CD4-positive, CD25-positive, alpha-beta regulatory T cell (primary cell): ENCODE results near the gene MEIS2. TPM values are rescaled to one million over a fixed set of nuclear protein-coding genes. Genes with fewer than 3 reads are reported as not detected.

Source experiments
- ATAC-seq, 2 donors: fragments of 150-1000 bp; cut with Tn5 transposase; one replicate each; pipeline ENCODE4 v1.10.0; 2021; ENCODE audit warnings: low read depth in 2 of 2, moderate number of reproducible peaks in 2 of 2, moderate library complexity in 1 of 2
- DNase-seq, 3 donors: peaks; one replicate each; pipeline versions ENCODE4 v3.0.0 to v3.0.0-alpha.2; 2012 to 2022; ENCODE audit warnings: mixed read lengths in 1 of 3
- H3K27ac ChIP-seq: one replicate; pipeline ENCODE4 v1.7.0; 2013; ENCODE audit warnings: mild to moderate bottlenecking, low read length; ENCODE audit not compliant: insufficient read depth, poor library complexity, severe bottlenecking
- H3K27me3 ChIP-seq: one replicate; pipeline ENCODE4 v1.7.0; 2013; ENCODE audit warnings: low read length; ENCODE audit not compliant: control insufficient read depth, insufficient read depth
- H3K36me3 ChIP-seq: one replicate; pipeline ENCODE4 v1.7.0; 2013; ENCODE audit warnings: mild to moderate bottlenecking, low read length, moderate library complexity; ENCODE audit not compliant: control insufficient read depth, insufficient read depth
- H3K4me1 ChIP-seq: 2 replicates; pipeline ENCODE4 v1.7.0; 2013; ENCODE audit warnings: mild to moderate bottlenecking, low read length; ENCODE audit not compliant: insufficient read depth, control insufficient read depth, poor library complexity, severe bottlenecking
- H3K4me3 ChIP-seq: one replicate; pipeline ENCODE4 v1.7.0; 2013; ENCODE audit warnings: low read depth, mild to moderate bottlenecking, low read length, moderate library complexity
- H3K9me3 ChIP-seq, 2 experiments: 1 replicate in 1 of 2; 2 replicates in 1 of 2; pipeline ENCODE4 v1.7.0; 2013; ENCODE audit warnings: low read length in 2 of 2, mild to moderate bottlenecking in 1 of 2, moderate library complexity in 1 of 2; ENCODE audit not compliant: control insufficient read depth in 2 of 2
- H3K27ac Mint-ChIP-seq, 3 donors: one replicate each; pipeline ENCODE4 v1.8.0; 2020 to 2022; ENCODE audit warnings: mild to moderate bottlenecking in 3 of 3, mixed read lengths in 3 of 3, moderate library complexity in 2 of 3
- H3K27me3 Mint-ChIP-seq: one replicate; pipeline ENCODE4 v1.8.0; 2022; ENCODE audit warnings: mild to moderate bottlenecking, mixed read lengths
- H3K36me3 Mint-ChIP-seq: one replicate; pipeline ENCODE4 v1.8.0; 2020; ENCODE audit warnings: mixed read lengths
- H3K4me1 Mint-ChIP-seq, 4 donors: one replicate each; pipeline ENCODE4 v1.8.0; 2020 to 2022; ENCODE audit warnings: mixed read lengths in 4 of 4, mild to moderate bottlenecking in 1 of 4
- H3K4me3 Mint-ChIP-seq, 4 donors: one replicate each; pipeline ENCODE4 v1.8.0; 2020 to 2022; ENCODE audit warnings: mild to moderate bottlenecking in 4 of 4, mixed read lengths in 4 of 4, moderate library complexity in 3 of 4
- H3K9me3 Mint-ChIP-seq, 7 donors: one replicate each; pipeline ENCODE4 v1.8.0; 2020 to 2022; ENCODE audit warnings: mixed read lengths in 7 of 7, mild to moderate bottlenecking in 3 of 7, moderate library complexity in 2 of 7
- polyA plus RNA-seq, 4 donors: library from polyadenylated mRNA; unstranded; fragments of 300-500 nt; fragmentation: Illumina TruSeq; gene quantifications; one replicate each; pipeline ENCODE4 v1.2.3, GENCODE V29; 2021
- total RNA-seq: library from RNA; stranded (reverse); gene quantifications from one replicate; pipeline ENCODE4 v1.2.3, GENCODE V29; 2022

MEIS2 gene
- total and polyA plus RNA-seq, 5 donors from 2014 or later, result not detected

GRCh38 chr15:36943508-36944361 lies 156.6 kb downstream of the MEIS2 start:
- no peaks in the 10 kb centered on the region for H3K9me3 ChIP-seq

GRCh38 chr15:36942248-36942827 lies 158.0 kb downstream of the MEIS2 start:
- no peak overlapping the region for H3K27ac Mint-ChIP-seq
- ATAC-seq (no peak), DNase-seq (no peak)
- H3K4me1 Mint-ChIP-seq, result no peaks in the 10 kb centered on the region
- H3K36me3 ChIP-seq, result no peaks in the 10 kb centered on the region
- no peaks in the 10 kb centered on the region for H3K9me3 ChIP-seq
- H3K27me3 ChIP-seq, result peaks cover 1% of the 10 kb centered on the region
- H3K9me3 Mint-ChIP-seq, result peaks cover 0 to 3% (median 0%) of the 10 kb centered on the region in 7 donors
- H3K36me3 Mint-ChIP-seq, result no peaks in the 10 kb centered on the region
- H3K27ac ChIP-seq, result no peak overlapping the region
- H3K27me3 Mint-ChIP-seq, result peaks cover 9% of the 10 kb centered on the region
- no peaks in the 10 kb centered on the region for H3K4me1 ChIP-seq
- no peak overlapping the region for H3K4me3 Mint-ChIP-seq
- no peak overlapping the region for H3K4me3 ChIP-seq

More at GRCh38 chr15:36943508-36944361, 156.6 kb downstream of the MEIS2 start:
- H3K4me3 ChIP-seq, result no peak overlapping the region
- no peaks in the 10 kb centered on the region for H3K4me1 Mint-ChIP-seq
- peaks cover 0 to 3% (median 0%) of the 10 kb centered on the region in 7 donors for H3K9me3 Mint-ChIP-seq
- no peaks in the 10 kb centered on the region for H3K36me3 ChIP-seq
- H3K4me3 Mint-ChIP-seq, result peak overlapping the region in 1 of 4 donors; percentile 21
- peaks cover 4% of the 10 kb centered on the region for H3K27me3 Mint-ChIP-seq
- peaks cover under 1% of the 10 kb centered on the region for H3K27me3 ChIP-seq
- H3K27ac Mint-ChIP-seq, result no peak overlapping the region
- H3K4me1 ChIP-seq, result no peaks in the 10 kb centered on the region
- H3K27ac ChIP-seq, result no peak overlapping the region
- H3K36me3 Mint-ChIP-seq, result no peaks in the 10 kb centered on the region
- DNase-seq, result no peak
- ATAC-seq, result no peak

GRCh38 chr15:36941798-36942197 lies 158.6 kb downstream of the MEIS2 start:
- DNase-seq, result no peak
- Histone ChIP-seq H3K4me3 (no peak overlapping the region), H3K9me3 (no peaks in the 10 kb centered on the region), H3K27ac (no peak overlapping the region), H3K27me3 (peaks cover 1% of the 10 kb centered on the region), H3K36me3 (no peaks in the 10 kb centered on the region), H3K4me1 (no peaks in the 10 kb centered on the region)
- ATAC-seq, result no peak
- Mint-ChIP-seq H3K4me1 (no peaks in the 10 kb centered on the region), H3K27ac (no peak overlapping the region), H3K27me3 (peaks cover 9% of the 10 kb centered on the region), H3K36me3 (no peaks in the 10 kb centered on the region), H3K4me3 (no peak overlapping the region), H3K9me3 (peaks cover 0 to 3% (median 0%) of the 10 kb centered on the region in 7 donors)

- Mint-ChIP-seq H3K27me3 (peaks cover 9% of the 10 kb centered on the region), H3K27ac (no peak overlapping the region), H3K9me3 (peaks cover 0 to 3% (median 0%) of the 10 kb centered on the region in 7 donors), H3K4me1 (no peaks in the 10 kb centered on the region), H3K36me3 (no peaks in the 10 kb centered on the region), H3K4me3 (no peak overlapping the region)
- DNase-seq (no peak), ATAC-seq (no peak)
- Histone ChIP-seq H3K4me3 (no peak overlapping the region), H3K9me3 (no peaks in the 10 kb centered on the region), H3K27ac (no peak overlapping the region), H3K4me1 (no peaks in the 10 kb centered on the region), H3K36me3 (no peaks in the 10 kb centered on the region), H3K27me3 (peaks cover 1% of the 10 kb centered on the region)
These were observed 159.6 kb downstream of the MEIS2 start for GRCh38 chr15:36940636-36941260.

- Histone ChIP-seq H3K27me3 (peaks cover 1% of the 10 kb centered on the region), H3K9me3 (no peaks in the 10 kb centered on the region), H3K27ac (no peak overlapping the region), H3K4me3 (no peak overlapping the region), H3K36me3 (no peaks in the 10 kb centered on the region), H3K4me1 (no peaks in the 10 kb centered on the region)
- no peak for ATAC-seq
- H3K4me3 Mint-ChIP-seq, result no peak overlapping the region
- H3K27ac Mint-ChIP-seq, result no peak overlapping the region
- DNase-seq, result no peak
- no peaks in the 10 kb centered on the region for H3K4me1 Mint-ChIP-seq
- peaks cover 9% of the 10 kb centered on the region for H3K27me3 Mint-ChIP-seq
- H3K36me3 Mint-ChIP-seq, result no peaks in the 10 kb centered on the region
- peaks cover 0 to 3% (median 0%) of the 10 kb centered on the region in 7 donors for H3K9me3 Mint-ChIP-seq
These were observed 160.1 kb downstream of the MEIS2 start for GRCh38 chr15:36940219-36940618.

- no peaks in the 10 kb centered on the region for H3K36me3 ChIP-seq
- peaks cover 1% of the 10 kb centered on the region for H3K27me3 ChIP-seq
- no peaks in the 10 kb centered on the region for H3K4me1 ChIP-seq
These were observed 161.6 kb downstream of the MEIS2 start for GRCh38 chr15:36938764-36939163.

GRCh38 chr15:36938131-36938530 lies 162.2 kb downstream of the MEIS2 start:
- Histone ChIP-seq H3K4me3 (no peak overlapping the region), H3K4me1 (no peaks in the 10 kb centered on the region), H3K27ac (no peak overlapping the region), H3K36me3 (no peaks in the 10 kb centered on the region), H3K9me3 (no peaks in the 10 kb centered on the region), H3K27me3 (peaks cover 1% of the 10 kb centered on the region)
- ATAC-seq (no peak), DNase-seq (no peak)
- Mint-ChIP-seq H3K27me3 (peaks cover 9% of the 10 kb centered on the region), H3K9me3 (peaks cover 0 to 3% (median 0%) of the 10 kb centered on the region in 7 donors), H3K36me3 (no peaks in the 10 kb centered on the region), H3K27ac (no peak overlapping the region), H3K4me1 (no peaks in the 10 kb centered on the region), H3K4me3 (no peak overlapping the region)

More at GRCh38 chr15:36938764-36939163, 161.6 kb downstream of the MEIS2 start:
- no peak overlapping the region for H3K4me3 Mint-ChIP-seq
- Histone ChIP-seq H3K27ac (no peak overlapping the region), H3K4me3 (no peak overlapping the region), H3K9me3 (no peaks in the 10 kb centered on the region)
- peaks cover 9% of the 10 kb centered on the region for H3K27me3 Mint-ChIP-seq
- peaks cover 0 to 3% (median 0%) of the 10 kb centered on the region in 7 donors for H3K9me3 Mint-ChIP-seq
- peak overlapping the region in 1 of 3 donors; percentile 50 for H3K27ac Mint-ChIP-seq
- DNase-seq (no peak), ATAC-seq (no peak)
- no peaks in the 10 kb centered on the region for H3K36me3 Mint-ChIP-seq
- no peaks in the 10 kb centered on the region for H3K4me1 Mint-ChIP-seq
